Measurements from ENCODE around the gene PER1.

The PER1 gene

DNA sequence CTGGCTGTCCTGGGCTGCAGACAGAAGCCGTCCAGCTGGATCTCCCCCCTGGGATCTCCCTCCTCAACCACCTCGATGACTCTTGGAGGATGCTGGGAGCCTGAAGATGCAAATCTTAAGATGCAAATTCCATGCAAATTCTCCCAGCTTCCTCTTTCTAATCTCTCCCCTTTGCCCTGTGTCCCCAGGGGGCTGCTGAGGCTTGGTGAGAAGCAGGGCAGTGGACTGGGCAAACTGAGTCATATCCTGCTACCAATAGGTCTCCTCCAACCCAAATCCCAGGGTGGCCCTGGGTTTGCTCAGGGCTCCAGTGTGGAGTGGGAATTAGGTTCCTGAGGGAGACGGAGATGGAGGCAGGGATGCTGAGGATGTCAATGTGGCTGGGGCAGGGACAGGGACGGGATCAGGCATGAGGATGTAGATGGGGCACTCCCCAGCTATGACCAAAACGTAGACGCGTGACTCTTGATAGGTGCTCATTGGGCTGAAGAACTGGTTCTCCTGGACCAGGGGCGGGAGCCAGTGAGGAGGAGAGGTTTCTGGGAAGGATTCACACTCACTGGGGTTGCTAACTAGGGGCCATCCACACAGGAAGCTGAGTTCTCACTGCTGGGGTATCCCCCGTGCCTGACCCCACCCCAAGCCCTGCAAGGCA is 61.0 kb downstream of the PER1 start:
- no peak for DNase-seq

Measured in NCI-H2171 treated with DMSO at 0.1 percent for 48 hours (cell line).